Karpas-422 (cell line): Measurements from ENCODE around the gene SCUBE1. TPM values are rescaled to one million over a fixed set of nuclear protein-coding genes. Genes with fewer than 3 reads are reported as not detected.
"Not testable (repeated sequence)": the region's sequence is repeated elsewhere in the genome, so short reads cannot be mapped to it uniquely, and the experiment has no call there.

Experiments used
- DNase-seq: peaks from one replicate; pipeline ENCODE4 v3.0.0-alpha.2; 2015
- H2AFZ ChIP-seq: fragments of 200-600 bp; sonication (generic); 2 replicates; pipeline ENCODE4 v1.6.1; 2014; ENCODE audit warnings: antibody characterized with exemption, low read length, mixed read lengths
- H3K27ac ChIP-seq: fragments of 200-600 bp; sonication (generic); 2 replicates; pipeline ENCODE4 v1.5.1; 2014; ENCODE audit warnings: mild to moderate bottlenecking, low read length, moderate library complexity
- H3K27me3 ChIP-seq: fragments of 200-600 bp; sonication (generic); 2 replicates; pipeline ENCODE4 v1.6.1; 2014; ENCODE audit warnings: low read length, mixed read lengths
- H3K36me3 ChIP-seq: fragments of 200-600 bp; sonication (generic); 2 replicates; pipeline ENCODE4 v1.6.1; 2014; ENCODE audit warnings: low read length, mixed read lengths; ENCODE audit not compliant: insufficient read depth
- H3K4me1 ChIP-seq: fragments of 200-600 bp; sonication (generic); 2 replicates; pipeline ENCODE4 v1.6.1; 2014; ENCODE audit warnings: mild to moderate bottlenecking, low read length, mixed read lengths
- H3K4me2 ChIP-seq: fragments of 200-600 bp; sonication (generic); 2 replicates; pipeline ENCODE4 v1.6.1; 2014; ENCODE audit warnings: low read length, low read depth, mild to moderate bottlenecking; ENCODE audit not compliant: poor library complexity, severe bottlenecking
- H3K4me3 ChIP-seq: fragments of 200-600 bp; sonication (generic); 2 replicates; pipeline ENCODE4 v1.5.1; 2014; ENCODE audit warnings: mild to moderate bottlenecking, antibody characterized with exemption, low read length, mixed read lengths
- H3K79me2 ChIP-seq: fragments of 200-600 bp; sonication (generic); 2 replicates; pipeline ENCODE4 v1.6.1; 2014; ENCODE audit warnings: mild to moderate bottlenecking, low read length, mixed read lengths
- H3K9ac ChIP-seq: fragments of 200-600 bp; sonication (generic); 2 replicates; pipeline ENCODE4 v1.6.0; 2014; ENCODE audit warnings: low read length
- H3K9me2 ChIP-seq: fragments of 200-600 bp; sonication (generic), shearing (Covaris generic); replicated peaks from 2 replicates; pipeline ENCODE4 v1.6.0; 2014; ENCODE audit warnings: mild to moderate bottlenecking, low read length, moderate library complexity; ENCODE audit not compliant: insufficient read depth
- H3K9me3 ChIP-seq: fragments of 300-700, 200-600 bp; sonication (generic); 2 replicates; pipeline ENCODE4 v1.6.1; 2014; ENCODE audit warnings: low read length, mixed read lengths
- H4K20me1 ChIP-seq: fragments of 200-600 bp; sonication (generic); 2 replicates; pipeline ENCODE4 v1.6.1; 2014; ENCODE audit warnings: mild to moderate bottlenecking, antibody characterized with exemption, low read length, low read depth; ENCODE audit not compliant: insufficient read depth
- total RNA-seq: library from RNA; depleted of rRNA; stranded (reverse); fragments of >200 nt; shearing (Covaris generic); gene quantifications from 2 replicates; pipeline ENCODE4 v1.2.3, GENCODE V29; 2014; ENCODE audit warnings: low replicate concordance

Gene SCUBE1
- total RNA-seq, 1 experiment from 2014 or later: not detected

GRCh38 chr22:43370036-43370435 lies 26.9 kb upstream of the SCUBE1 start:
- no peaks in the 10 kb centered on the region for H3K9me2 ChIP-seq
- H2AFZ ChIP-seq: no peak overlapping the region
- H3K27me3 ChIP-seq: no peaks in the 10 kb centered on the region
- H4K20me1 ChIP-seq: no peaks in the 10 kb centered on the region
- H3K9ac ChIP-seq: no peak overlapping the region
- H3K4me2 ChIP-seq: no peak overlapping the region
- H3K4me3 ChIP-seq: no peak overlapping the region
- no peak overlapping the region for H3K27ac ChIP-seq
- no peak for DNase-seq
- H3K79me2 ChIP-seq: no peaks in the 10 kb centered on the region
- no peaks in the 10 kb centered on the region for H3K9me3 ChIP-seq
- no peaks in the 10 kb centered on the region for H3K4me1 ChIP-seq
- H3K36me3 ChIP-seq: no peaks in the 10 kb centered on the region

- DNase-seq: no peak
- H4K20me1 ChIP-seq: no peaks in the 10 kb centered on the region
- H3K9me2 ChIP-seq: no peaks in the 10 kb centered on the region
- H3K36me3 ChIP-seq: no peaks in the 10 kb centered on the region
- H3K4me3 ChIP-seq: no peak overlapping the region
- H2AFZ ChIP-seq: no peak overlapping the region
- no peaks in the 10 kb centered on the region for H3K4me1 ChIP-seq
- no peak overlapping the region for H3K27ac ChIP-seq
- no peak overlapping the region for H3K4me2 ChIP-seq
- no peak overlapping the region for H3K9ac ChIP-seq
- no peaks in the 10 kb centered on the region for H3K9me3 ChIP-seq
- no peaks in the 10 kb centered on the region for H3K79me2 ChIP-seq
- no peaks in the 10 kb centered on the region for H3K27me3 ChIP-seq
Observed at GRCh38 chr22:43365715-43366440, 22.7 kb upstream of the SCUBE1 start.

- Histone ChIP-seq H3K4me2 (no peak overlapping the region), H3K27me3 (no peaks in the 10 kb centered on the region), H3K4me1 (no peaks in the 10 kb centered on the region), H3K9me3 (no peaks in the 10 kb centered on the region), H3K79me2 (no peaks in the 10 kb centered on the region), H2AFZ (no peak overlapping the region), H4K20me1 (no peaks in the 10 kb centered on the region), H3K9me2 (no peaks in the 10 kb centered on the region), H3K27ac (no peak overlapping the region), H3K4me3 (no peak overlapping the region), H3K9ac (no peak overlapping the region), H3K36me3 (no peaks in the 10 kb centered on the region)
- no peak for DNase-seq
Observed at GRCh38 chr22:43364169-43364435, 20.9 kb upstream of the SCUBE1 start.

- Histone ChIP-seq H2AFZ (no peak overlapping the region), H3K4me1 (no peaks in the 10 kb centered on the region), H4K20me1 (no peaks in the 10 kb centered on the region), H3K27me3 (no peaks in the 10 kb centered on the region), H3K27ac (no peak overlapping the region), H3K4me2 (no peak overlapping the region), H3K79me2 (no peaks in the 10 kb centered on the region), H3K36me3 (no peaks in the 10 kb centered on the region), H3K9me3 (no peaks in the 10 kb centered on the region), H3K9me2 (no peaks in the 10 kb centered on the region), H3K4me3 (no peak overlapping the region), H3K9ac (no peak overlapping the region)
- no peak for DNase-seq
Observed at GRCh38 chr22:43363315-43364168, 20.4 kb upstream of the SCUBE1 start.

- DNase-seq: no peak
- no peaks in the 10 kb centered on the region for H3K9me3 ChIP-seq
- H3K4me3 ChIP-seq: no peak overlapping the region
- H3K27ac ChIP-seq: no peak overlapping the region
- H3K9me2 ChIP-seq: no peaks in the 10 kb centered on the region
- H4K20me1 ChIP-seq: no peaks in the 10 kb centered on the region
- no peak overlapping the region for H2AFZ ChIP-seq
- H3K4me1 ChIP-seq: no peaks in the 10 kb centered on the region
- H3K27me3 ChIP-seq: no peaks in the 10 kb centered on the region
- H3K4me2 ChIP-seq: no peak overlapping the region
- H3K79me2 ChIP-seq: no peaks in the 10 kb centered on the region
- H3K9ac ChIP-seq: no peak overlapping the region
- H3K36me3 ChIP-seq: no peaks in the 10 kb centered on the region
Observed at GRCh38 chr22:43360576-43360975, 17.4 kb upstream of the SCUBE1 start.

GRCh38 chr22:43356881-43357280 lies 13.7 kb upstream of the SCUBE1 start:
- H3K4me3 ChIP-seq: no peak overlapping the region
- H3K9me2 ChIP-seq: no peaks in the 10 kb centered on the region
- H3K4me1 ChIP-seq: no peaks in the 10 kb centered on the region
- no peaks in the 10 kb centered on the region for H3K27me3 ChIP-seq
- no peak overlapping the region for H2AFZ ChIP-seq
- no peak overlapping the region for H3K27ac ChIP-seq
- no peaks in the 10 kb centered on the region for H3K79me2 ChIP-seq
- no peaks in the 10 kb centered on the region for H3K36me3 ChIP-seq
- DNase-seq: no peak
- H3K9me3 ChIP-seq: no peaks in the 10 kb centered on the region
- H3K9ac ChIP-seq: no peak overlapping the region
- H4K20me1 ChIP-seq: no peaks in the 10 kb centered on the region
- H3K4me2 ChIP-seq: no peak overlapping the region

- H3K4me1 ChIP-seq, H3K9me2 ChIP-seq, H3K9ac ChIP-seq, H3K36me3 ChIP-seq, H2AFZ ChIP-seq, H4K20me1 ChIP-seq, H3K4me3 ChIP-seq, H3K4me2 ChIP-seq, H3K79me2 ChIP-seq, H3K27ac ChIP-seq, H3K27me3 ChIP-seq, H3K9me3 ChIP-seq, DNase-seq: not testable (repeated sequence)
Observed at GRCh38 chr22:43355688-43356087, 12.5 kb upstream of the SCUBE1 start.

GRCh38 chr22:43351966-43352345 lies 8.8 kb upstream of the SCUBE1 start:
- Histone ChIP-seq H3K9me2 (no peaks in the 10 kb centered on the region), H3K9me3 (no peaks in the 10 kb centered on the region), H3K27ac (no peak overlapping the region), H3K79me2 (no peaks in the 10 kb centered on the region), H2AFZ (no peak overlapping the region), H3K27me3 (no peaks in the 10 kb centered on the region), H3K4me1 (no peaks in the 10 kb centered on the region), H3K36me3 (no peaks in the 10 kb centered on the region), H3K9ac (no peak overlapping the region), H3K4me3 (no peak overlapping the region), H4K20me1 (no peaks in the 10 kb centered on the region), H3K4me2 (no peak overlapping the region)
- DNase-seq: no peak
